NOMO-1 (cell line): Measurements from ENCODE around the gene TLE4.

Experiments
- DNase-seq, 2 experiments: peaks; one replicate each; lab custom pipeline; 2025; ENCODE audit not compliant: unreplicated experiment in 2 of 2; lab: John Stamatoyannopoulos, UW

TLE4 gene

GRCh38 chr9:79660615-79661014 is 88.8 kb downstream of the TLE4 start:
- no peak for DNase-seq

GRCh38 chr9:79661279-79661678 is 89.5 kb downstream of the TLE4 start:
- no peak for DNase-seq

DNA sequence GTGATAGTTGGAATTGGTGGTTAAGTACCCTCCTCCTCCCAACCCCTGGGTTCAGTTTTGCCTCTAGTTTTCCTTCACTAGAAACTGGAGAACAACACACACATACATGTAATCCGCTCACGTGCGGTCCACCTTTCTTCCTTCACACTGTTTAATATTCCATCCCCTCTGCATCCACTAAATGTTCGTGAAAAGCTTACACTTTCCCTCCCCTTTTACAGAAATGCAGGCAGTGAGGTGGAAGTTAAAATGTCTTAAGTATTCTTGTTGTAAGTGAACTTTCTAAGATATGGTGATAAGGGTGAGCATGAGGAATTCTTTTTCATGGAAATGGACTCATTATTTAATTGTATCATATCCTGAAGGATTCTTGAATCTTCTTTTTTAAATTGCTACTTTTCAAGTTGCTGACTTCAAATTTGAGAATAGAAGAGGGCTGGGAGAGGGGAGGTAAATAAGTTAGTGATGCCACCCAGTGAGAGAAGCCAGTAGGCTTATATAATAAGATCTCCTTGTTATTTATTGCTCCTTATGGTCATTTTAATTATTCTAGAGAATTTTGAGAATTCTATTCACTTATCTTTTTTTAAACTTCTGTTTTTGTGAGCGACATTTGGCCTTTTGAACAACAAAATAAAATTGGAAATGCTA is 90.2 kb downstream of the TLE4 start:
- DNase-seq: no peak

DNA sequence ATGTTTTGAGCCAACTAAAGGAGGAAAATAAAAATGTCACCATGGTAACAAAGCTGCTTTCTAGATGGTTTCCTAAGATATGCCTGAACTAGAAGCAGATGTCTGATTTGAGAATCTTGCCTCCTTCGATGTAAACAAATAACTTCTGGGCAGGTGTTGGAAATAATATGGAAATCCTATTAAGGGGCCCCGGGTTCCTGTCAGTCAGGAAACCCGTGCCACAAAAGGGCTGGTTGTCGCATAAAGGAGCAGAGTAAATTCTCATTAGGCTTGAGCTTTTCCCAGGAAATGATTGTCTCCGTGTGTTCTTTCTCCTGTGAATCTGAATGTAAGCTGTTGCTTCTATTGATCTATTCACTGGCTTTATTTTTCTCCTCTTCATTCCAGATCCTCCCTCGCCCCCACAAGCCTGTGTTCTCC is 90.8 kb downstream of the TLE4 start:
- DNase-seq: no peak

DNA sequence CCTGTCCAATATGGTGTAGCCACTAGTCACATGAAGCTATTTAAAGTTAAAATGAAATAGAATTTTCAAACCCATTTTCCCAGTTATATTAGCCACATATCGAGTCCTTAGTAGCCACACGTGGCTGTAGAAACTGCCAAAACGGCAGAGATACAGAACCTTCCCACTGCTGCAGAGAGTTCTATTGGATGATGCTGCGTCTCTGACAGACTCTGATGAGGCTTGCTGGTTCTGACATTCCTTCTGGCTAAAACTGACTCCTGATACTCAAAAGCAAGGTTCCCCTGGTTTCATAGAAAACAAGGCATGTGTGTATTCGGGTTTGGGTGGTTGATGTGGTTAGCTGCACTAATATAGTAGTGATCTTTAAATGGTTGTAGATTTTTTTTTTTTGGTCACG is 91.5 kb downstream of the TLE4 start:
- DNase-seq: no peak

DNA sequence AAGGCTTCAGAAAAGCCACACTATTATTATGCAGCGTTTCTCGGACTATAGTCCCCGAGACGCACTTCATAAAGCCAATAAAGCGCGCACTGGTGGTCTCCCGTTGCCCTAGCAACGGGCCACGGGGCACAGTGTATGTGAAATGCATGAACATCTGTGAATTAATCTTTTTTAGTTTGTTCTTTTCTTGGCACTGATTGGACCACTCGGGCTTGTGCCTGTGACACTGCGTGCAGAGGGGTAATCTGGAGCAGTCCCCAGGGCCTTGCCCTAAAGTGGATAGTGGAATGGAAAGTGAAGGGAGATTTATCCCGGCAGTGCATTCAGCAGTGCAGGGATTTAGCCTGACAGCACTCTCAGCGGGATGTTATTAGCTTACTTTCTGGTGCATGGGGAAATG is 92.1 kb downstream of the TLE4 start:
- DNase-seq: no peak

- DNase-seq: peak in 1 of 2 experiments; percentile 0
Observed at GRCh38 chr9:79664375-79664831, 92.6 kb downstream of the TLE4 start.

DNA sequence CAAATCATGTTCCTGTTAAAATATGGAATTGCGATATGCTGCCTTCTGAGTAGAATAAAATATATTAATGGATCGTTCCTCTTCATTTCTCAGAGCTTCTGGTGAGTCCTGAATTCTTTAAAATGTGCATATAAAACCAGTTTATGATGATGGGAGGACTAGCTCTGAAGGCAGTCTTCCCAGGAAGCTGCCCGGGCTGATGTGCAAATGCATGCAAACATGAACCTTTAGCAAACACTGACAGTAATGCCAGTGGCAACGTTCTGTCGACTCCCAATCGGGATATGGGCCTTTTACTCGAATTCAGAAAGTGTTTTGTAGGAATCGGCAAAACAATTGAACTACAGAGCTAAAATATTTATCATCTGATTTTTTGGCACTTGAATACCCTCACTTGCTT is 93.6 kb downstream of the TLE4 start:
- no peak for DNase-seq

DNA sequence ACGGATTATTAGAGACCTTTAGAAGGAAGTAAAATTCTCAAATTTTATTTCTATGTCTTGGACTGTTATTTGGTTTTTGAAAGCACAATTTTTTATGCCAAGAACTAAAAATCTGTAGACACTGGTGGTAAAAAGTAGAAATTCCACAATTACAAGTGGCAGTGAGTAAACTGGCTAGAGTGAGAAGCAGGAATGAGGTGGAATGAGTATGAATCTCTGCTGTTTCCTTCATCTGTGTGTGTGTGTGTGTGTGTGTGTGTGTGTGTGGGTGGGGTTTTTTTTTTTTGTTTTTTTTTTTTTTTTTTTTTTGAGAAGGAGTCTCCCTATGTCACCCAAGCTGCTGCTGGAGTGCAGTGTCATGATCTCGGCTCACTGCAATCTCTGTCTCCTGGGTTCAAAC is 94.2 kb downstream of the TLE4 start:
- no peak for DNase-seq

DNA sequence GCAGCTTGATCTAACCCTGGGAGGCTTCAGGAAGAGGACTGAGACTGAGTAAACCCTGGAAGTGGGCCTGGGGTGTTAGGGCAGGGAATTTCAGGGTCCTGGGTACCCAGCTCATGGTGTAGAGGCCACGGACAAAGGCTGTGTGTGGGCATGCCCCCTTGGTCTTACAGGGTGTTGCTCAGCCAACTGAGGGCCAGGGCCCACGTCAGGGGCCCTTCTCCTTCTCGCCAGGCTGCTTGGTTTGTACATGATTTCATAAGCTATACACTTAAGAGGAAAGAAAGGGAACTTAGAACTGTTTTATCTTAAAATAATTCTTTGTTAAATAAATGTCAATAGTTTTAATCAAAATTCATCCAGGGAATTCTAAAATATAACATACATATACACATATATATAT is 95.4 kb downstream of the TLE4 start:
- DNase-seq: no peak

DNA sequence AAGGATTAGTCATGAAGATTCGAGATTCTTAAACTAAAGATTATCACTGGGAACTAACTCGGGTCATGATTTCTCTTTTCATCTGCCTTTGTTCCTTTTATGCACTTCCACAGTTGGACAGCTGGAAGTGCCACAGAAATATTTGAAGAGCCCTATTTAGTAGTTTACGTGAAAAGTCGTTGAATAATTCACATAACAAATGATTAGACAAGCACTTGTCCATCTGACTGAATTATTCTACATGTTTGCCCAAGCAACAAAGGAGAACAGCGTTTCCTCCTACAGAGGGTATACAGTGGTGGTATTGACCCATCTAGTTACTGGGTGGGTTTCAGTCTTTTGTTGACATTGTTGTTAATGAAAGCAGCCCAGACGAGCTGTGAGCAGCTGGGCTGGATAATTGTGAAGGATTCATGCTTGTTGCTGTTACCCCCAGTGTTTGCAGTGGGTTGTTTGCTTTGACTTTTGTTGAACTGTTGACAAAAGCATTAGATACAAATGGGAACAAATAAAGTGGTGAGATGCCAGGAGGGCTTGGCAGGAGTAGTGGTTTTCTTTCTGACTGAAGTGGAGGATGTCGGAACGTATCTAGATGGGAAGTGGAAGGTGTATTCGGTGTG is 96.2 kb downstream of the TLE4 start:
- no peak for DNase-seq

- no peak for DNase-seq
Observed at GRCh38 chr9:79668956-79669355, 97.2 kb downstream of the TLE4 start.

DNA sequence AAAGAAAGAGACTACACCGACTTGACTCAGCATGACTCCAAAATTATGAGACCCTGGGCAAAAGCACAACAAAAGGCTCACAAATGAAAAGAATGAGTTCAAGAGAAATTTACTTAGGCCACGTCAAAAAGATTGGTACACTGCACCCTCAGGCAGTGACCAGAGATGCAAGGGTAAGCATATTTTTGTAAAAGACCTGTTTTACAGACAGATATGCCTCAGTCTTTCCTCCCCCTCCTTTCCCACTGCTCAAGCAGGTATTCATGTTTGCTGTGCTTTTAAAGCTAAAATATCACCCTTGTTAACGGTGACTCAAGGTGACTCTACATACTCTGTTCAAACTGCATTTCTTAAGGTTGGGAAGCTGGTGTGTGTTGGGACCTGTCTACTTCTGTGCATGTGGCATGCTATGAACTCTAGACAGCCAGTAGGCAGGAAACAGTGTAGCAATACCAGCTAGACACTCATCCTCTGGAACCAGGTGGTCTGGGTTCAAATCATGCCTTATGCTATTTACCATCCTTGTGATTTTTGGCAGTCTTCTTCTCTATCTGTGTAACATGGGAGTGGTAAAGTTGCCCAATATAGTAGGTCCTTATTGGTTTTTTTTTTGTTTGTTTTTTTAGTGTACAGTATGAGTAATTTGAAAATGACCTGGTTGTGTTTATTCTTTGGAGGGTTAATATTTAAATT is 98.7 kb downstream of the TLE4 start:
- no peak for DNase-seq

GRCh38 chr9:79671558-79671957 is 99.8 kb downstream of the TLE4 start:
- DNase-seq: no peak

GRCh38 chr9:79672236-79672635 is 100.5 kb downstream of the TLE4 start:
- no peak for DNase-seq

- DNase-seq: no peak
Observed at GRCh38 chr9:79672891-79673290, 101.1 kb downstream of the TLE4 start.

GRCh38 chr9:79673614-79674013 is 101.8 kb downstream of the TLE4 start:
- DNase-seq: no peak

DNA sequence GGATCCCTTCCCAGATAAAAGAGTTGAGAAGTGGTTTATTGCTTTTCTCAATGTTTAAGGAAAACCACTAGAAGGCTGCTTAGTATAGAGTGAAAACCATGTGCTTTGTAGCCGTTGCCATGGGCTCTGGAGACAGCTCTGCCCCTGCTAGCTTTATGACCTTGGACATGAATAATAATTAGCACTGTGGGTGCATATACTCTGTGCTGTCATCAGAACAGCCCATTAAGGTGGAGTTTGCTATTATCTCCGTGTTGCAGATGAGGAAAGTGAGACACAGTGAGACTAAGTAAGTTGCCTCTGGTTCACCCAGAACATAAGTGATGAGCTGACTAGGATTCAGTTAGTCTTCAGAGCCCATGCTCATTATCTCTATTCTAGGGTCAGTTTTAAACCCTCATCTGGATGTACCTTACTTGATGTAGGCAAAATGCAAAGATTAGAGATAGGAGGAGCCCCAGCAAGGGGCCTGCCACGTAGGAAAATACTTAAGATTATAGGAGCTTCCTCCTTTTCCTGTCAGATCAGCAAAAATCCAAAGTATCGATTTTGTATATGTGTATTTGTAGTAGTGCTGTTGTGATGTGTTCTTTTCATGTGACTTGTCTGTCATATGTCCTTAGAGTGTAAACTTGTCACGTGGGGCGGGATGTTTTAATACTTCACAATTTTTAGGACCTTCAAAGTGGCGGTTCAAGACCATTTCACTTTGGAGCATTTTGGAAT is 102.5 kb downstream of the TLE4 start:
- no peak for DNase-seq

DNA sequence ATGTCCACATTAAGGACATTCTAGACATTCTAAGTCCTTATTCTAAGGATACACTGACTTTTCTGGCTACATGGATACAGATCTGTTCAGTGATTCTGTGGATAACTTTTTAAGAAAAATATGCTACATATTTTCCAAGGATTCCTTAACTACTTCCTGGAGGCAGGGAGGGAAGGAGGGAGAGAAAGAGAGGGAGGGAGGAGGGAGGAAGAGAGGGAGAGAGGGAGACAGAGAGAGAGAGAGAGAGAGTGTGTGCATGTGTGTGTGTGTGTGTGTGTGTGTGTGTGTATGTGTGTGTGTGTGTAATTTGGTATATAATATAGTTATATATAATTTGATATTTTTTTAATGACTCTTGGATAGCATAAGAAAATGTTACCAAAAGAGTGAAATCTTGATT is 109.8 kb downstream of the TLE4 start:
- no peak for DNase-seq

- no peak for DNase-seq
Observed at GRCh38 chr9:79682076-79682736, 110.4 kb downstream of the TLE4 start.

DNA sequence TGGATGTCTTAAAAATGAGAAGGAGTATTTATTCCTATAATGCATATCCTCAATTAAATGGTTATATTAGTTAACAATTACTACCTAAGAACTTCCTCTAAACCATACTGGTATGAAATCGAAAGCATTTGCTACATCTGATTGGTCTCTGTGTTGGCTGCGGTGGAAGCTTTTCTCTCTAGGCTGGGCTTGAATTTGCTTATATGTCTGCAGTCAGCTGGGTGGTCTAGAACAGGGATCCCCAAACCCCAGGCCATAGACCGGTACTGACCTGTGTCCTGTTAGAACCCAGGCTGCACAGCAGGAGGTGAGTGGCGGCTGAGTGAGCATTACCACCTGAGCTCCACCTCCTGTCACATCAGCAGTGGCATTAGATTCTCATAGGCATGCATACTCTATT is 112.3 kb downstream of the TLE4 start:
- DNase-seq: no peak
